ENCODE results near the gene SLC36A1.

SLC36A1 gene

GRCh38 chr5:151451626-151452520 lies 4.5 kb downstream of the SLC36A1 start:
- Histone ChIP-seq H3K27me3 (ENCODE audit: control insufficient read depth in 3 of 3, insufficient read depth in 3 of 3, low read depth in 1 of 3, low read length in 3 of 3) (no peaks in the 10 kb centered on the region), H3K79me1 (ENCODE audit: low read depth, low read length) (peaks cover 1% of the 10 kb centered on the region), H3K14ac (ENCODE audit: low read length) (no peak overlapping the region), H3K36me3 (replicated peaks in 1 of 2; ENCODE audit: control insufficient read depth in 2 of 2, insufficient read depth in 2 of 2, low read length in 2 of 2) (no peaks in the 10 kb centered on the region), H4K8ac (ENCODE audit: low read depth, low read length) (no peak overlapping the region), H3K4me2 (ENCODE audit: insufficient read depth, low read length, poor library complexity, severe bottlenecking) (no peak overlapping the region), H2BK12ac (ENCODE audit: low read length) (no peak overlapping the region), H2BK15ac (ENCODE audit: low read length) (no peak overlapping the region), H3K9ac (ENCODE audit: low read depth, low read length, poor library complexity) (no peak overlapping the region), H3K23ac (ENCODE audit: low read depth, low read length, poor library complexity) (no peak overlapping the region), H3K9me3 (replicated peaks in 1 of 2; ENCODE audit: control insufficient read depth in 2 of 2, insufficient read depth in 1 of 2, low read depth in 1 of 2, low read length in 2 of 2) (no peaks in the 10 kb centered on the region), H3K4me3 (ENCODE audit: low read length in 2 of 2) (no peak overlapping the region), H4K91ac (ENCODE audit: low read depth, low read length, poor library complexity) (no peak overlapping the region), H3K4ac (ENCODE audit: low read length) (no peak overlapping the region), H2BK5ac (ENCODE audit: low read length) (no peak overlapping the region), H2AK5ac (ENCODE audit: low read depth, low read length) (no peak overlapping the region), H2BK120ac (ENCODE audit: low read depth, low read length) (no peak overlapping the region), H3K4me1 (ENCODE audit: control insufficient read depth in 2 of 2, insufficient read depth in 1 of 2, low read depth in 1 of 2, low read length in 2 of 2) (peaks cover 4 to 7% of the 10 kb centered on the region in 2 donors), H2AFZ (ENCODE audit: low read length) (no peak overlapping the region), H3K27ac (replicated peaks; ENCODE audit: low read length) (no peak overlapping the region), H3K18ac (ENCODE audit: low read length) (no peak overlapping the region)
- WGBS, 2 donors (ENCODE audit: extremely low coverage in 2 of 2, insufficient read length in 2 of 2, insufficient replicate concordance in 1 of 2): no CpG with 5 or more reads among the region's 8 CpGs
- no peak for DNase-seq (ENCODE audit: low spot score)

DNA sequence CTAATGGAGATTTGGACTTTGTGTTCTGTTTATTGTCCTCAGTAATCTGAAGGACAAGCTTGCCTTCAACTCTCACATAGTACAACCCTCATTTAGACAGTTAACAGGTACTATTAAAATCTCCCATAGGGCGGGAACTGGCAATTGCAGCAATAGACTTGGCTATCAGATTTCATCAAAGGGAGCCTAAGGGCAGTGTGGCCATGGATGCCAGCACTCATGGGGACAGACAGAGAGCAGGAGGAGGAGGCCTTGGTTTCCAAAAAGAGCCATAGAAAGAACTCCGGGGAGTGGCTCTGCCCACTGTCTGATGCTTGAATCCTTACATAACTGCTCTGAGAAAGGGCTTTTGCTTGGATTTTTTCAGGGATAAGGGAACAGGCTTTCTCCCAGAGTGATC lies 6.8 kb downstream of the SLC36A1 start:
- Histone ChIP-seq H2BK120ac (ENCODE audit: low read depth, low read length) (no peak overlapping the region), H3K79me1 (ENCODE audit: low read depth, low read length) (peaks cover 3% of the 10 kb centered on the region), H4K8ac (ENCODE audit: low read depth, low read length) (no peak overlapping the region), H3K4me1 (ENCODE audit: control insufficient read depth in 2 of 2, insufficient read depth in 1 of 2, low read depth in 1 of 2, low read length in 2 of 2) (no peaks in the 10 kb centered on the region), H3K14ac (ENCODE audit: low read length) (no peak overlapping the region), H3K27me3 (ENCODE audit: control insufficient read depth in 3 of 3, insufficient read depth in 3 of 3, low read depth in 1 of 3, low read length in 3 of 3) (no peaks in the 10 kb centered on the region), H2AFZ (ENCODE audit: low read length) (no peak overlapping the region), H3K9ac (ENCODE audit: low read depth, low read length, poor library complexity) (no peak overlapping the region), H2BK15ac (ENCODE audit: low read length) (no peak overlapping the region), H2BK5ac (ENCODE audit: low read length) (no peak overlapping the region), H2BK12ac (ENCODE audit: low read length) (no peak overlapping the region), H4K91ac (ENCODE audit: low read depth, low read length, poor library complexity) (no peak overlapping the region), H3K36me3 (replicated peaks in 1 of 2; ENCODE audit: control insufficient read depth in 2 of 2, insufficient read depth in 2 of 2, low read length in 2 of 2) (no peaks in the 10 kb centered on the region), H2AK5ac (ENCODE audit: low read depth, low read length) (no peak overlapping the region), H3K18ac (ENCODE audit: low read length) (no peak overlapping the region), H3K4me2 (ENCODE audit: insufficient read depth, low read length, poor library complexity, severe bottlenecking) (no peak overlapping the region), H3K27ac (replicated peaks; ENCODE audit: low read length) (no peak overlapping the region), H3K4ac (ENCODE audit: low read length) (no peak overlapping the region), H3K23ac (ENCODE audit: low read depth, low read length, poor library complexity) (no peak overlapping the region), H3K9me3 (replicated peaks in 1 of 2; ENCODE audit: control insufficient read depth in 2 of 2, insufficient read depth in 1 of 2, low read depth in 1 of 2, low read length in 2 of 2) (no peaks in the 10 kb centered on the region), H3K4me3 (ENCODE audit: low read length in 2 of 2) (no peak overlapping the region)
- WGBS, 2 donors (ENCODE audit: extremely low coverage in 2 of 2, insufficient read length in 2 of 2, insufficient replicate concordance in 1 of 2): no CpG with 5 or more reads among the region's 2 CpGs
- no peak for DNase-seq (ENCODE audit: low spot score)

DNA sequence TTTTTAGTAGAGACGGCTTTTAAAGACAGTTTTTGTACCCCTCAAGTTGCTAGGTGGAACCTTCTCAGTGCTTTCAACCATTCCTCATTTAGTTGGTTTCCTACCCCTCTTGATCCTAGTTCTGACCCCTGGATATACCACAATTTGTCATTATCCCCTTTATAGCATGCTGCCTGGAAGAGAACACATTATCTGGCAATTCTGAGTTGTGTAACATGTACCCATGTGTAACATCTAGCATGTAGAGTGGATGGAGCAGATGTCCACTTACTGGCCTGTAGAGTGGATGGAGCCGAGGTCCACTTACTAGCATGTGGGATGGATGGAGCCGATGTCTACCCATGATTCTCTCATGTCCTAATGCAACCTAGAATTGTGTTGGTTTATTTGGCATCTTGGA lies 7.5 kb downstream of the SLC36A1 start:
- Histone ChIP-seq H2AFZ (ENCODE audit: low read length) (no peak overlapping the region), H3K36me3 (replicated peaks in 1 of 2; ENCODE audit: control insufficient read depth in 2 of 2, insufficient read depth in 2 of 2, low read length in 2 of 2) (no peaks in the 10 kb centered on the region), H4K8ac (ENCODE audit: low read depth, low read length) (no peak overlapping the region), H3K9ac (ENCODE audit: low read depth, low read length, poor library complexity) (no peak overlapping the region), H3K79me1 (ENCODE audit: low read depth, low read length) (peaks cover 3% of the 10 kb centered on the region), H2BK120ac (ENCODE audit: low read depth, low read length) (no peak overlapping the region), H4K91ac (ENCODE audit: low read depth, low read length, poor library complexity) (no peak overlapping the region), H2BK15ac (ENCODE audit: low read length) (no peak overlapping the region), H3K9me3 (replicated peaks in 1 of 2; ENCODE audit: control insufficient read depth in 2 of 2, insufficient read depth in 1 of 2, low read depth in 1 of 2, low read length in 2 of 2) (no peaks in the 10 kb centered on the region), H3K14ac (ENCODE audit: low read length) (no peak overlapping the region), H3K18ac (ENCODE audit: low read length) (no peak overlapping the region), H3K4me2 (ENCODE audit: insufficient read depth, low read length, poor library complexity, severe bottlenecking) (no peak overlapping the region), H2BK12ac (ENCODE audit: low read length) (no peak overlapping the region), H3K4ac (ENCODE audit: low read length) (no peak overlapping the region), H3K27me3 (ENCODE audit: control insufficient read depth in 3 of 3, insufficient read depth in 3 of 3, low read depth in 1 of 3, low read length in 3 of 3) (no peaks in the 10 kb centered on the region), H2BK5ac (ENCODE audit: low read length) (no peak overlapping the region), H3K4me1 (ENCODE audit: control insufficient read depth in 2 of 2, insufficient read depth in 1 of 2, low read depth in 1 of 2, low read length in 2 of 2) (no peaks in the 10 kb centered on the region), H3K23ac (ENCODE audit: low read depth, low read length, poor library complexity) (no peak overlapping the region), H3K4me3 (ENCODE audit: low read length in 2 of 2) (no peak overlapping the region), H3K27ac (replicated peaks; ENCODE audit: low read length) (no peak overlapping the region), H2AK5ac (ENCODE audit: low read depth, low read length) (no peak overlapping the region)
- no peak for DNase-seq (ENCODE audit: low spot score)
- WGBS, 2 donors (ENCODE audit: extremely low coverage in 2 of 2, insufficient read length in 2 of 2, insufficient replicate concordance in 1 of 2): no CpG with 5 or more reads among the region's 3 CpGs

DNA sequence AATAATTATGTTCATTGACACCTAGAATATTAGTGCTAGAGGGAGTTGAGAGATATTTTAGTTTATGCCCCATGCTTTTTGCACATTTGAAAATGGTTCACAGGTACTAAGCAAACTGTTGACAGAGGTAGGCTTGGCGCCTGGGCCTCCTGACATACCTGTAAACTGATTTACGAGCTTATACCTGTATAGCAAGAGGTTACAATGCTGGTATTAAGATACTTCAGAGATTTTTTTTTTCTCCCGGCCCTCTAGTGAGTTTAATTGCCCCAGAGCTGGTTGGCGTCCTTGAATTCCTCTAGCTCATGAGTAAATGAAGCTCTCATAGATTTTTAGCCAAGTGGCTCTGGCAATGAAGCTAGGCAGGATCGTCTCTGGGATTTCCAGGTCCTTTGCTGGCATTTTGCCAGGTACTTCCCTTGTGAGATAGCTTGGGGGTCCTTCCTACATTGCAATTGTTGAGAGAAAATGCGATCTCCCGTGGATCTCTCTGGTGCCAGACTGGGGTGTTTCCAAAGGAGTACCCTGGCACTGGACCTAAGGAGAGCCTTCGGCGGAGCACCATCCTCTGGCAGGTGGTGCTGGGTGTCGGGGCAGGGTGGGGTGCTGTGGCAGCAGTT lies 9.0 kb downstream of the SLC36A1 start:
- Histone ChIP-seq H3K23ac (ENCODE audit: low read depth, low read length, poor library complexity) (no peak overlapping the region), H3K27ac (replicated peaks; ENCODE audit: low read length) (no peak overlapping the region), H2AK5ac (ENCODE audit: low read depth, low read length) (no peak overlapping the region), H3K14ac (ENCODE audit: low read length) (no peak overlapping the region), H2BK12ac (ENCODE audit: low read length) (no peak overlapping the region), H2AFZ (ENCODE audit: low read length) (no peak overlapping the region), H2BK120ac (ENCODE audit: low read depth, low read length) (no peak overlapping the region), H3K36me3 (replicated peaks in 1 of 2; ENCODE audit: control insufficient read depth in 2 of 2, insufficient read depth in 2 of 2, low read length in 2 of 2) (no peaks in the 10 kb centered on the region), H3K18ac (ENCODE audit: low read length) (no peak overlapping the region), H3K79me1 (ENCODE audit: low read depth, low read length) (peaks cover 1% of the 10 kb centered on the region), H3K27me3 (ENCODE audit: control insufficient read depth in 3 of 3, insufficient read depth in 3 of 3, low read depth in 1 of 3, low read length in 3 of 3) (no peaks in the 10 kb centered on the region), H4K8ac (ENCODE audit: low read depth, low read length) (no peak overlapping the region), H2BK15ac (ENCODE audit: low read length) (no peak overlapping the region), H3K9ac (ENCODE audit: low read depth, low read length, poor library complexity) (no peak overlapping the region), H2BK5ac (ENCODE audit: low read length) (no peak overlapping the region), H3K4me1 (ENCODE audit: control insufficient read depth in 2 of 2, insufficient read depth in 1 of 2, low read depth in 1 of 2, low read length in 2 of 2) (no peaks in the 10 kb centered on the region), H3K4me2 (ENCODE audit: insufficient read depth, low read length, poor library complexity, severe bottlenecking) (no peak overlapping the region), H4K91ac (ENCODE audit: low read depth, low read length, poor library complexity) (no peak overlapping the region), H3K9me3 (replicated peaks in 1 of 2; ENCODE audit: control insufficient read depth in 2 of 2, insufficient read depth in 1 of 2, low read depth in 1 of 2, low read length in 2 of 2) (no peaks in the 10 kb centered on the region), H3K4me3 (ENCODE audit: low read length in 2 of 2) (no peak overlapping the region), H3K4ac (ENCODE audit: low read length) (no peak overlapping the region)
- WGBS, 2 donors (ENCODE audit: extremely low coverage in 2 of 2, insufficient read length in 2 of 2, insufficient replicate concordance in 1 of 2): no CpG with 5 or more reads among the region's 10 CpGs
- DNase-seq (ENCODE audit: low spot score): no peak

Data from neuronal stem cell (in vitro differentiated cells).